ENCODE data around the gene TBC1D24.

TBC1D24 gene

GRCh38 chr16:2520784-2521531 lies 46.0 kb downstream of the TBC1D24 start:
- peak overlapping the region; percentile 74 for H3K4me2 ChIP-seq (ENCODE audit: low read length, poor library complexity, severe bottlenecking)
- H2AK5ac ChIP-seq (ENCODE audit: low read length, severe bottlenecking): peak overlapping the region; percentile 41
- no peak overlapping the region for H2AFZ ChIP-seq (ENCODE audit: low read depth, low read length)
- no peak overlapping the region for H4K91ac ChIP-seq (ENCODE audit: low read length)
- peak overlapping the region in 1 of 2 experiments; percentile 26 for H2BK12ac ChIP-seq (ENCODE audit: low read length in 2 of 2)
- H3K27ac ChIP-seq (ENCODE audit: low read length, poor library complexity, severe bottlenecking): no peak overlapping the region
- peak; percentile 57 for DNase-seq
- H3K4me3 ChIP-seq (ENCODE audit: insufficient read depth in 1 of 2, low read depth in 1 of 2, low read length in 2 of 2): peak overlapping the region; percentile 70 to 90
- peak overlapping the region in 1 of 2 experiments; percentile 2 for H3K4ac ChIP-seq (ENCODE audit: low read depth in 1 of 2, low read length in 2 of 2)
- peak overlapping the region; percentile 92 for H3K9ac ChIP-seq (ENCODE audit: low read length)
- no peaks in the 10 kb centered on the region for H3K27me3 ChIP-seq (ENCODE audit: control insufficient read depth in 1 of 2, insufficient read depth in 1 of 2, low read length in 2 of 2)
- H3K14ac ChIP-seq (ENCODE audit: low read length in 2 of 2): no peak overlapping the region
- H3K23ac ChIP-seq (ENCODE audit: low read length in 2 of 2): no peak overlapping the region
- H3K9me3 ChIP-seq (ENCODE audit: control insufficient read depth, low read length): no peaks in the 10 kb centered on the region
- no peak overlapping the region for H2BK15ac ChIP-seq (ENCODE audit: low read depth, poor library complexity, severe bottlenecking)
- H2BK5ac ChIP-seq (ENCODE audit: low read depth, low read length, poor library complexity, severe bottlenecking): no peak overlapping the region
- peak overlapping the region in 1 of 2 experiments; percentile 50 for H3K18ac ChIP-seq (ENCODE audit: low read depth in 1 of 2, low read length in 2 of 2)
- peaks cover 47% of the 10 kb centered on the region for H3K4me1 ChIP-seq (ENCODE audit: control insufficient read depth, insufficient read depth, low read depth, low read length)
- H2BK120ac ChIP-seq (ENCODE audit: low read depth, low read length): peak overlapping the region; percentile 22
- peaks cover 21% of the 10 kb centered on the region for H3K79me1 ChIP-seq (replicated peaks; ENCODE audit: low read length, poor library complexity, severe bottlenecking)
- H3K36me3 ChIP-seq (ENCODE audit: control insufficient read depth in 1 of 2, insufficient read depth in 2 of 2, low read depth in 1 of 2, low read length in 2 of 2): peaks cover 49 to 76% of the 10 kb centered on the region in 2 experiments
- 18% methylated on average over 35 of the region's 41 CpGs for WGBS
- peak overlapping the region; percentile 86 for H4K8ac ChIP-seq (ENCODE audit: low read length)

DNA sequence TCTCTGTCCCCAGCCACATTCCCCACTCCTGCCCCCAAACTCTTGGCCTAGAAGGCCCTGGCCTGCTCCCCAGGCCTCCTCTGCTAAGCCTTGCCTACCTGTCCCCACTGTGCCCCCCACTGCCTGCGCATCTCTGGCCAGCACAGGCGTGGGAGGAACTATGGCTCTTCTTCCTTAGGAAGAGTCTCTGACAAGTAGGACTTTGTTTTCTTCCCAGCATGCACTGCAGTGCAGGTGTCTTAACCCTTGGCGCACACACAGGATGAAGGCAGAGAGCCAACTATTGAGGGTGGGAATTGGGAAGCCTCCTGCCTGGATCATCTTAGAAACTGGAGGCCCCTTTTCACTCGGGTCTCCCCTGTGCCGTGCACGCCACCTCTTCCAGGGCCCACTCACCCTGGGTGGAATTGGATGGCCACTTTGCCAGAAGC lies 48.9 kb downstream of the TBC1D24 start:
- peaks cover 72 to 78% of the 10 kb centered on the region in 2 experiments for H3K36me3 ChIP-seq (ENCODE audit: control insufficient read depth in 1 of 2, insufficient read depth in 2 of 2, low read depth in 1 of 2, low read length in 2 of 2)
- H3K4ac ChIP-seq (ENCODE audit: low read depth in 1 of 2, low read length in 2 of 2): no peak overlapping the region
- peaks cover 20% of the 10 kb centered on the region for H3K4me1 ChIP-seq (ENCODE audit: control insufficient read depth, insufficient read depth, low read depth, low read length)
- no peak overlapping the region for H2BK15ac ChIP-seq (ENCODE audit: low read depth, poor library complexity, severe bottlenecking)
- H3K14ac ChIP-seq (ENCODE audit: low read length in 2 of 2): no peak overlapping the region
- no peaks in the 10 kb centered on the region for H3K27me3 ChIP-seq (ENCODE audit: control insufficient read depth in 1 of 2, insufficient read depth in 1 of 2, low read length in 2 of 2)
- no peak overlapping the region for H4K91ac ChIP-seq (ENCODE audit: low read length)
- no peak overlapping the region for H2AFZ ChIP-seq (ENCODE audit: low read depth, low read length)
- H3K27ac ChIP-seq (ENCODE audit: low read length, poor library complexity, severe bottlenecking): no peak overlapping the region
- H2BK12ac ChIP-seq (ENCODE audit: low read length in 2 of 2): no peak overlapping the region
- H3K9me3 ChIP-seq (ENCODE audit: control insufficient read depth, low read length): no peaks in the 10 kb centered on the region
- H3K4me2 ChIP-seq (ENCODE audit: low read length, poor library complexity, severe bottlenecking): no peak overlapping the region
- no peak overlapping the region for H2BK120ac ChIP-seq (ENCODE audit: low read depth, low read length)
- 96% methylated on average over 6 of the region's 6 CpGs for WGBS
- H3K18ac ChIP-seq (ENCODE audit: low read depth in 1 of 2, low read length in 2 of 2): no peak overlapping the region
- H3K23ac ChIP-seq (ENCODE audit: low read length in 2 of 2): no peak overlapping the region
- H2BK5ac ChIP-seq (ENCODE audit: low read depth, low read length, poor library complexity, severe bottlenecking): no peak overlapping the region
- no peak for DNase-seq
- no peak overlapping the region for H3K4me3 ChIP-seq (ENCODE audit: insufficient read depth in 1 of 2, low read depth in 1 of 2, low read length in 2 of 2)
- H3K79me1 ChIP-seq (replicated peaks; ENCODE audit: low read length, poor library complexity, severe bottlenecking): peaks cover 44% of the 10 kb centered on the region
- no peak overlapping the region for H2AK5ac ChIP-seq (ENCODE audit: low read length, severe bottlenecking)
- H4K8ac ChIP-seq (ENCODE audit: low read length): no peak overlapping the region
- H3K9ac ChIP-seq (ENCODE audit: low read length): peak overlapping the region; percentile 22

DNA sequence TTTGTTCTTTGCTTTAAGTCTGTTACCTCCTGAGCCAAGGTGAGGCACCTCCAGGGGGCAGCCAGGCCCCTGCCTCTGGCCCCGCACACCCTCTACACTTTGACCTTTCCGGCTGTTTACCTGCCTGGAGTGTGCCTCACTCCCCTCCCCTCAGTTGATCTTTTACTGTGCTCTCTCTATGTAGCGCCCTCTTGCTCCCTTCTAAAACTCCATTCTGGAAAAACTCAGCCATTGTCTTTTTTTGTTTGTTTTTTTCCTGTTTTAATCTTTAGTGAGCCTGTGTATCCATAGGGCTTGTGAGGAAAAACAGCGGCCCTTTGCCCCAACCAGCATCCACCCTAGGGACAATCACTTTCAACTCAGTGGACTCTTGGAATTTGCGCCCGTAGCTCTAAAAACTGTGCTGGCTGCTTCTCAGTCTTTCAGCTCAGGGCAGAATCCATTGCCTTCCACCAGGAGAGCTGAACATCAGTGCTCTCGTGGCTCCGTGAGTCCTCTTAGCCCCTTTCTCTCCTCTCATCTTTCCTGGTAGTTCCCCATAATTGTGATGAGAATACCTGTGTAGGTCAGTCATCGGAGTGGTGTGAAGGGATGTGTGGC lies 49.5 kb downstream of the TBC1D24 start:
- Histone ChIP-seq H3K18ac (ENCODE audit: low read depth in 1 of 2, low read length in 2 of 2) (no peak overlapping the region), H3K9ac (ENCODE audit: low read length) (peak overlapping the region; percentile 29), H3K4me2 (ENCODE audit: low read length, poor library complexity, severe bottlenecking) (no peak overlapping the region), H3K79me1 (replicated peaks; ENCODE audit: low read length, poor library complexity, severe bottlenecking) (peaks cover 48% of the 10 kb centered on the region), H3K14ac (ENCODE audit: low read length in 2 of 2) (no peak overlapping the region), H3K36me3 (ENCODE audit: control insufficient read depth in 1 of 2, insufficient read depth in 2 of 2, low read depth in 1 of 2, low read length in 2 of 2) (peaks cover 74 to 78% of the 10 kb centered on the region in 2 experiments), H4K8ac (ENCODE audit: low read length) (no peak overlapping the region), H2BK12ac (ENCODE audit: low read length in 2 of 2) (no peak overlapping the region), H3K9me3 (ENCODE audit: control insufficient read depth, low read length) (no peaks in the 10 kb centered on the region), H2AFZ (ENCODE audit: low read depth, low read length) (no peak overlapping the region), H2BK15ac (ENCODE audit: low read depth, poor library complexity, severe bottlenecking) (no peak overlapping the region), H3K27me3 (ENCODE audit: control insufficient read depth in 1 of 2, insufficient read depth in 1 of 2, low read length in 2 of 2) (no peaks in the 10 kb centered on the region), H3K4me3 (ENCODE audit: insufficient read depth in 1 of 2, low read depth in 1 of 2, low read length in 2 of 2) (no peak overlapping the region), H2BK5ac (ENCODE audit: low read depth, low read length, poor library complexity, severe bottlenecking) (no peak overlapping the region), H3K23ac (ENCODE audit: low read length in 2 of 2) (no peak overlapping the region), H3K27ac (ENCODE audit: low read length, poor library complexity, severe bottlenecking) (no peak overlapping the region), H3K4me1 (ENCODE audit: control insufficient read depth, insufficient read depth, low read depth, low read length) (peaks cover 14% of the 10 kb centered on the region), H2AK5ac (ENCODE audit: low read length, severe bottlenecking) (no peak overlapping the region), H4K91ac (ENCODE audit: low read length) (no peak overlapping the region), H2BK120ac (ENCODE audit: low read depth, low read length) (no peak overlapping the region), H3K4ac (ENCODE audit: low read depth in 1 of 2, low read length in 2 of 2) (no peak overlapping the region)
- DNase-seq: no peak
- 97% methylated on average over 7 of the region's 9 CpGs for whole genome bisulfite sequencing

- Histone ChIP-seq H3K14ac (ENCODE audit: low read length in 2 of 2) (no peak overlapping the region), H3K4me1 (ENCODE audit: control insufficient read depth, insufficient read depth, low read depth, low read length) (peaks cover 6% of the 10 kb centered on the region), H3K27me3 (ENCODE audit: control insufficient read depth in 1 of 2, insufficient read depth in 1 of 2, low read length in 2 of 2) (no peaks in the 10 kb centered on the region), H3K9me3 (ENCODE audit: control insufficient read depth, low read length) (no peaks in the 10 kb centered on the region), H4K8ac (ENCODE audit: low read length) (no peak overlapping the region), H3K79me1 (replicated peaks; ENCODE audit: low read length, poor library complexity, severe bottlenecking) (peaks cover 49% of the 10 kb centered on the region), H3K27ac (ENCODE audit: low read length, poor library complexity, severe bottlenecking) (no peak overlapping the region), H3K4ac (ENCODE audit: low read depth in 1 of 2, low read length in 2 of 2) (no peak overlapping the region), H4K91ac (ENCODE audit: low read length) (no peak overlapping the region), H2BK12ac (ENCODE audit: low read length in 2 of 2) (no peak overlapping the region), H3K4me2 (ENCODE audit: low read length, poor library complexity, severe bottlenecking) (no peak overlapping the region), H2AFZ (ENCODE audit: low read depth, low read length) (no peak overlapping the region), H3K23ac (ENCODE audit: low read length in 2 of 2) (no peak overlapping the region), H2BK5ac (ENCODE audit: low read depth, low read length, poor library complexity, severe bottlenecking) (no peak overlapping the region), H3K4me3 (ENCODE audit: insufficient read depth in 1 of 2, low read depth in 1 of 2, low read length in 2 of 2) (no peak overlapping the region), H2BK15ac (ENCODE audit: low read depth, poor library complexity, severe bottlenecking) (no peak overlapping the region), H3K36me3 (ENCODE audit: control insufficient read depth in 1 of 2, insufficient read depth in 2 of 2, low read depth in 1 of 2, low read length in 2 of 2) (peaks cover 84% of the 10 kb centered on the region in 2 experiments), H2BK120ac (ENCODE audit: low read depth, low read length) (no peak overlapping the region), H2AK5ac (ENCODE audit: low read length, severe bottlenecking) (no peak overlapping the region), H3K18ac (ENCODE audit: low read depth in 1 of 2, low read length in 2 of 2) (no peak overlapping the region), H3K9ac (ENCODE audit: low read length) (no peak overlapping the region)
- 97% methylated on average over 8 of the region's 8 CpGs for WGBS
- no peak for DNase-seq
Observed at GRCh38 chr16:2526135-2526534, 51.2 kb downstream of the TBC1D24 start.
